Activated naive CD8-positive, alpha-beta T cell (primary cell): ENCODE data around the gene NCAPH2.

ENCODE experiments used
- H3K27ac Mint-ChIP-seq: one replicate; pipeline ENCODE4 v1.8.0; 2021; ENCODE audit warnings: mixed read lengths
- H3K27me3 Mint-ChIP-seq: one replicate; pipeline ENCODE4 v1.8.0; 2021; ENCODE audit warnings: mixed read lengths
- H3K36me3 Mint-ChIP-seq: one replicate; pipeline ENCODE4 v1.8.0; 2021; ENCODE audit warnings: mixed read lengths
- H3K4me1 Mint-ChIP-seq: one replicate; pipeline ENCODE4 v1.8.0; 2021; ENCODE audit warnings: low read depth, mixed read lengths
- H3K4me3 Mint-ChIP-seq: one replicate; pipeline ENCODE4 v1.8.0; 2021; ENCODE audit warnings: mild to moderate bottlenecking, mixed read lengths
- H3K9me3 Mint-ChIP-seq: one replicate; pipeline ENCODE4 v1.8.0; 2021; ENCODE audit warnings: low read depth, mixed read lengths

Gene NCAPH2

DNA sequence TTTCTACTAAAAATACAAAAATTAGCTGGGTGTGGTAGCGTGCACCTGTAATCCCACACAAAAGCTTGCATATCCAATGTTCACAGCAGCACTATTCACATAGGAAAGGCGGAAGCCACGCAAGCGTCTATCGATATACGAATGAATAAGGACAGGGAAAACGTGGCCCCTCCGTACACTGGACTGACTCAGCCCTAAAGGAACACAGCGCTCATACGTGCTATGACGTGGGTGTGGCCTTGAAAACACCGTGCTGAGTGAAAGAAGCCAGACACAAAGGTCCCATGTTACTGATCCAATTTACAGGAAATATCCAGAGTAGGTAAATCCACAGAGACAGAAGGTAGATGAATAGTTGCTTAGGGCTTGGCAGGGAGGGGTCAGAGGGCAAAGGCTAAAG, 7.6 kb upstream of the NCAPH2 start:
- H3K4me3 Mint-ChIP-seq: no peak overlapping the region
- H3K27me3 Mint-ChIP-seq: no peaks in the 10 kb centered on the region
- H3K27ac Mint-ChIP-seq: no peak overlapping the region
- no peaks in the 10 kb centered on the region for H3K36me3 Mint-ChIP-seq
- H3K9me3 Mint-ChIP-seq: no peaks in the 10 kb centered on the region
- peaks cover 6% of the 10 kb centered on the region for H3K4me1 Mint-ChIP-seq

DNA sequence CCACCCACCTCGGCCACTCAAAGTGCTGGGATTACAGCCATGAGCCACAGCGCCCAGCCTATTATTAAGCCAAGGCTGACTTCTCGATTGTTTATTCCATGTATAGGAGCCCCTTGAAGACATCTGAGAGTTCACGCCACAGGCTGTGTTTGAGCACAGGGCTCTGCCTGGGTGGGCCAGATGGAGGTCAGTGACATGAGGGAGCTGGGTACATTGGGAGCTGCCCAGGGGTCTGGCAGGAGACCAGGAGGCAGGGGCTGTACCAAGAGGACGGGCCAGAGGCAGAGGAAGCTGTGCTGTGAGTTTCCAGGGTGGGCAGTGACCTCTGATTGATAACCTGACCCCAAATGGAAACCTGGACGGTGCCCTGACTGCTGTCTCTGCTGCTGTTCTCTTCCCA, 5.9 kb upstream of the NCAPH2 start:
- Mint-ChIP-seq H3K4me3 (no peak overlapping the region), H3K4me1 (peaks cover 6% of the 10 kb centered on the region), H3K27me3 (no peaks in the 10 kb centered on the region), H3K27ac (peak overlapping the region; percentile 34), H3K9me3 (no peaks in the 10 kb centered on the region), H3K36me3 (no peaks in the 10 kb centered on the region)

DNA sequence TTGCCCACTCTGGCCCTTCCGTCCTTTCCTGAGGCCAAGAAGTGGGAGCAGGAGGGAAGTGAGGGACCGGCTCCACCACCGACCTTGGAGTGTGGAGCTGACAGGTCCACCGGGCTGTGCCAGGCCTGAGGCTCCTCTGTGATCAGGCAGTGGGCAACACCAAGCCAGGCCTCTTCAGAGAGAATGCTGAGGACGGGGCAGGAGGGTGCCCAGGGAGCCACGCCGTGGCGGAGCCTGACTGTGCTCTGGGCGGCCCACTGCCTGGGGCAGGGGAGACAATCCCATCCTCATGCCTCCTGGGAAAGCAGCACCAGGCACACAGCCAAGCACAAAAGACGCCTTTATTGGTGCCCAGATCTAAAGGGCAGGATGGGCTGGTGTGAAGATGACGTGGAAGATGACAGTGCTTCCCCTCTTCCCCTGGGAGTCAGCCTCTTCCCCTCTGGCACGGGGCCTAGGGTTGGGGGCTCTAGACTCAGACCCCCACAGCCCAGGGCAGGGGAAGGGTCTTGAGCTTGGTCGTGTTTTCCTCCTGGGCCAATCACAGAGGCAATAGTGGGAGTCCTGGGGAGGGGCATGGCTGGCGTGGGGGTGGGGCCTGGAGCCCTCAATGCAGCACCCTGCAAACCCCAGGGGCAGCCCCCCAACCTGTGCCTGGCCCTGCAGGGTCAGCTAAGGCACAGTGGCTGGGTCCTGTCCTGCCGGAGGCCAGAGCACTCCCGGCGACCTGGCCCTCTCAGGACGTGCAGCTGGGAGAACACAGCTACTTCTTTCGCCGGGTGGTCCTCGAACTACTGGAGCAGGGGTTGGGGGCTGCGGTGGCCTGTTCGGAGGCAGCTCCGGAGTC, 5.2 kb upstream of the NCAPH2 start:
- Mint-ChIP-seq H3K27me3 (no peaks in the 10 kb centered on the region), H3K9me3 (no peaks in the 10 kb centered on the region), H3K4me3 (no peak overlapping the region), H3K36me3 (no peaks in the 10 kb centered on the region), H3K4me1 (peaks cover 6% of the 10 kb centered on the region), H3K27ac (no peak overlapping the region)

DNA sequence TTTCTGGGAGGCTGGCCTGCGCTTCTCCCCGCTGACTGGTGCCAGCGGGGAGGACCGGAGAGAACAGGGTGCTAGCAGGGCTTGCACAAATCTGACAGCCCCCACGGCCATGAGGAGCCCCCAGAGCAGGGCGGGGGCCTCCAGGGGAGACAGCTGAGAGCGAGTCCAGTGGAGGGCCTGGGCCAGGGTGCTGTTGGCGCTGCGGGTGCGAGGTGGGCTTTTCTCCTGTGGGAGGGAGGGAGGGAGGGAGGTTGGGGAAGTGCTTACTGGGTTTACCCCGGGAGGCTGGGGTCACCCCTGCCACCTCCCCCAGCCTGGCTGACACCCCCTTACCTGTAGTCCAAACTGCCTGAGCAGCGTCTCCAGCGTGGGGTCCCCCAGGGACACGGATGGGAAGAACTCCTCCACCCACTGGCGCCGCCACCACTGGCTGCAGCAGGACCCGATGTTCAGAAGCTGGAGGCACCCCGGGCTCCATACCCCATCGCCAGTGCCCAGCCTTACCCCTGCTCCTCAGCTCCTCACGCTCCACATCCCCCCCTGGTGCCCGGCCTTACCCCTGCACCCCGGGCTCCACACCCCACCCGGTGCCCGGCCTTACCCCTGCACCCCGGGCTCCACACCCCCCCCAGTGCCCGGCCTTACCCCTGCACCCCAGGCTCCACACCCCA, 4.4 kb upstream of the NCAPH2 start:
- Mint-ChIP-seq H3K9me3 (no peaks in the 10 kb centered on the region), H3K36me3 (no peaks in the 10 kb centered on the region), H3K27me3 (no peaks in the 10 kb centered on the region), H3K27ac (no peak overlapping the region), H3K4me3 (no peak overlapping the region), H3K4me1 (peaks cover 3% of the 10 kb centered on the region)

DNA sequence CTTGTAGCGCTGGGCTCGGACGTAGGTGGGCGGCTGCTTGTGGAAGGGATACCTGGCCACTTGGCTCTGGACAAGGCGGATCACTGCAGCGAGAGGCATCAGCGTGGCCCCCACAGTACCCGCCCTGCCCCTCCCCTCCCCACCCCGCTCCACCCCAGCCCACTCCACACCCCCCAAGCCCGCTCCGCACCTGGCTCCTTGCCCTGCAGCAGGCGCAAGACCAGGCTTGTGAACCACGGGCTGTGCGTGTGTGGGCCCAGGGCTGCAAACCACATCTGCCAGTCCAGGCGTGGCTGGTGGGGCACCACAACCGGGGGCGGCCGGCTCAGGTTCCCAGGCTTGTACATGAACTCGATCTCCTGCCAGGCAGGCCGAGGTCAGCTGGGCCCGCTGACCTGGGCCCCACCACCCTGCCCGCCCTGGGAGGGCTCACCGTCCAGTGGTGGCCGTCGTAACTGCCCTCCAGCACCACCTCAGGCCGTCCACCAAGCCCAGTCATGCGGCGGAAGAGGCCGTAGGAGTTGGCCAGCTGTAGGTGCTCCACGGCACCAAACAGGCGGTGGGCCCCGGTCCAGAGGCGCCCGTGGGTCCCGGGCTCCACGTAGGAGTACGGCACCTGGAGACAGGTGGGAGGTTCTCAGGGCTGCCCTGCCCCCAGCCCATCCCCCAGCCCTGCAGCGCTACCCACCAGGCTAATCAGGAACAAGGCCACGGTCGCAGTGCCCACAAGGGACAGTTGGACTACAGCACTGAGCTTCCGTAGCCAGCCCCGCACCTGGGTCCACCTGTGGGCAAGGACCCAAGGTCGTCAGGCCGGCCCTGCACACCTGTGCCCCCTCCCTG, 3.4 kb upstream of the NCAPH2 start:
- no peak overlapping the region for H3K27ac Mint-ChIP-seq
- peaks cover 11% of the 10 kb centered on the region for H3K4me1 Mint-ChIP-seq
- no peaks in the 10 kb centered on the region for H3K9me3 Mint-ChIP-seq
- H3K27me3 Mint-ChIP-seq: no peaks in the 10 kb centered on the region
- H3K36me3 Mint-ChIP-seq: no peaks in the 10 kb centered on the region
- H3K4me3 Mint-ChIP-seq: no peak overlapping the region

DNA sequence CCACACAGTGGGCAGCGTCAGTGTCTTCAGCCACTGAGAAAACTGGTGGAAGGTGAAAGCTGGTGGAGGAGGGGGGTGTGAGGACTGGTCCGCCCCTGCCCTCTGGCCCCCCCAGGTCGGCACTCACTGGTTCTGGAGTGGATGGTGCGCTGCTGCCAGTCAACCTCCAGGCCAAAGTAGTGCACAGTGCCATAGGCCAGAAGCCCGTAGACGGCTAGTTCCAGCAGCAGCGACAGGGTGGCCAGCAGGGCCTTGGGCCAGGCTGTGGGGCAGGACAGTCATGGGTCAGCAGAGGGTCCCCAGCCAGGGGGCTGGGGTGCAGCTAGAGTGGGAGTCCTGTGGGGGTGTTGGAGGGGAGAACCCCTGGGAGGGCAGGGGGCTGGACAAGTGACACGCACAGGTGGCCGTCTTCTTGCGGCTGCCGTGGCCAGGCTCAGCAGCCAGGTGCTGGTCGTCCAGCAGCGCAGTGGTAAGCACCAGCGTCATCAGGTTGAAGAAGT, 2.7 kb upstream of the NCAPH2 start:
- H3K27me3 Mint-ChIP-seq: no peaks in the 10 kb centered on the region
- no peak overlapping the region for H3K4me3 Mint-ChIP-seq
- H3K36me3 Mint-ChIP-seq: no peaks in the 10 kb centered on the region
- no peaks in the 10 kb centered on the region for H3K9me3 Mint-ChIP-seq
- no peak overlapping the region for H3K27ac Mint-ChIP-seq
- peaks cover 12% of the 10 kb centered on the region for H3K4me1 Mint-ChIP-seq

DNA sequence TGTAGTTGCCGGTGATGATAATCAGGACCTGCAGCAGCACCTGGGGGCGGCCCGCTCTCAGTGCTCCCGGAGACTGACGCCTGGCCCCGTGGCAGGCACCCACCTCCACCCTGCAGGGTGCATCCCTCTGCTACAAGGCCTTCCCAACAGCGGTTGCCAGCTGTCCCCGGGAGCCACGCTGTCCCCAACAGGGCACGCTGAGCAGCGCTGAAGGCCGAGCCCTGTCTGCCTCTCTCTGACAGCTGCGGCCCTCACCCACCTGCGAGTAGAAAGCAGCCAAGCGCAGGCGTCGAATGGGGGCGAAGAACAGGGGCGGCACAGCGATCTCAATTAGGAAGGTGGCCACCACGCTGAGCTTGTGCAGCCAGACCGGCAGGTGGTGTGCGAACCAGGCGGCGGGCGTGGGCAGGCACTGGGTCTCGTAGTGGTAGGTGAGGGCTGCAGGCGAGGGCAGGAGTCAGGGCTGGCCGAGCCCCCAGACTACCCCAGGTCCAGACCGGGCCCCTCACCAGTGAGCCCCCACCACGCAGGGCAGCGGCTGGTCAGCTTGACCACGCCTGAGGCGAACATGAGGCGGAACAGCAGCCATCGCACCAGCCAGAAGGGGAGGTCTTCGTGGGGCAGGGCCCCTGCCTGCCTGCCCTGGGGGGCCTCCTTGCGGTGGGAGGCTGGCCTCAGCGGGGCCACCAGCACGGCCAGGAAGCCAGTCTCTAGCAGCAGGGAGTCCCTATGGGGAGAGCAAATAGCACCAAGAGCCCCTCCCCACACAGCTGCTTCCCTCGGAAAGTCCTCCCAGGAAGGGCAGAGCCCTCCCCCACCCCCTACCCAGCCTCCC, 2.0 kb upstream of the NCAPH2 start:
- Mint-ChIP-seq H3K27me3 (no peaks in the 10 kb centered on the region), H3K4me1 (peaks cover 12% of the 10 kb centered on the region), H3K27ac (no peak overlapping the region)

DNA sequence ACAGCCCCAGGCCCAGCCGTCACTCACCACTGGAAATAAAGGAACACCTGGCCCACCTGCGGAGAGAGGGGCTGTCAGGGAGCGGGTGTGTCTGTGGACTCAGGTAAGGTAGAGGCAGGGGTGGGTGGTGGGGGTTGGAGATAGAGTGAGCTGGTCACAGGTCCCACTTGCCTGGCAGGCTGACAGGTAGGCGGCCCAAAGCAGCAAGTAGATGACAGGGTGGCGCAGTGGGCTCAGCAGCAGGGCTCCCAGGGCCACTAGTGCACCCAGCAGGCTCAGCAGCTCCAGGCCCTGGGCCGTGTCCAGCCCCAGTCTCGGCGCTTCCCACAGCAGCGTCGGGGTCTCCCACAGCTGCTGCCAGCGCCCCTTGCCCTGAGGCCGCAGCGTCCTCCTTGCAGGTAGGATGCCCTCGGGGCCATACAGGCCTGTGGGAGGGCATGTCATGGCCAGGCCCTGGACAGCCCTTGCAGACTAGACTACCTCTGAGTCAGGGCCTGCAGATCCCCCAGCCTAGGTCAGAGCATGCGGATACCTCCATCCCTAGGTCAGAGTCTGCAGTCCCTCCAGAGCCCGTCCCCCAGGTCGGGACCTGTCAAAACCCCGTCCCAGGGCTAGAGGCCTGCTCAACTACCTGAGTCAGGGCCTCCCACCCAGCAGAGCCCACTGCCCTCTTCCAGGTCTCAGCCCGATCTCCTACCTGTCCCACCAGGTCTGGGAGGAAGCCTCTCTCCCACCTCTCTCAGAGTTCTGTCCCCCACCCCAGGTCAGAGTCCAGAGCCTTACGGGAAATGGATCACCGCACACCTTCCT, 1.2 kb upstream of the NCAPH2 start:
- H3K27ac Mint-ChIP-seq: peak overlapping the region; percentile 92
- H3K4me3 Mint-ChIP-seq: peak overlapping the region; percentile 93
- H3K27me3 Mint-ChIP-seq: no peaks in the 10 kb centered on the region
- H3K9me3 Mint-ChIP-seq: no peaks in the 10 kb centered on the region
- H3K4me1 Mint-ChIP-seq: peaks cover 12% of the 10 kb centered on the region
- H3K36me3 Mint-ChIP-seq: no peaks in the 10 kb centered on the region

More for the DNA sequence above, 2.0 kb upstream of the NCAPH2 start:
- H3K9me3 Mint-ChIP-seq: no peaks in the 10 kb centered on the region
- peak overlapping the region; percentile 93 for H3K4me3 Mint-ChIP-seq
- no peaks in the 10 kb centered on the region for H3K36me3 Mint-ChIP-seq

DNA sequence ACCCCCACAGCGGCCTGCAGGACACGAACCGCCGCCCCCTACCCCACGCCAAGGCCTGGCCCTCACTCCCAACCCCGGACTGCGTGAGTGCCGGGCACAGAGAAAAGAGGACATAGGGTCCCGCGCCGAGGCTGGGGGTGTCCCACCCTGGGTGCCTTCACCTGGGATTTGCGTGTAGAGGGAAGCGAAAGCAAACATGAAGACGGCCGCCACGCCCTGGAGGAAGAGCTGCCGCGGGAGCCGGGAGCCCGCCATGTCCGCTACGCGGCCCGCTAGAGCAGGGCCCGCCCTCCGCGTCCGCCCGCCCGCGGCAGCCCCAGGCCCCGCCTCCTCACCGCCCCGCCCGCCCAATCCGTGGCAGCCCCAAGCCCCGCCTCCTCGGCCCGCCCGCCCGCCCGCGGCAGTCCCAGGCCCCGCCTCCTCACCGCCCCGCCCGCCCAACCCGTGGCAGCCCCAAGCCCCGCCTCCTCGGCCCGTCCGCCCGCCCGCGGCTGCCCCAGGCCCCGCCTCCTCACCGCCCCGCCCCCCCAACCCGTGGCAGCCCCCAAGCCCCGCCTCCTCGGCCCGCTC, 518 bp upstream of the NCAPH2 start, which contains the start of gene LMF2:
Gene LMF2, minus strand, starts transcription at position 282 of the 570 bp plus-strand sequence. Its CDS starts 27 bp downstream, at position 255.
- H3K4me1 Mint-ChIP-seq: peaks cover 12% of the 10 kb centered on the region
- peak within 1 kb of the TSS; percentile 93 for H3K4me3 Mint-ChIP-seq
- H3K27me3 Mint-ChIP-seq: no peaks in the 10 kb centered on the region
- peak within 1 kb of the TSS; percentile 96 for H3K27ac Mint-ChIP-seq
- H3K9me3 Mint-ChIP-seq: no peaks in the 10 kb centered on the region
- no peaks in the 10 kb centered on the region for H3K36me3 Mint-ChIP-seq

DNA sequence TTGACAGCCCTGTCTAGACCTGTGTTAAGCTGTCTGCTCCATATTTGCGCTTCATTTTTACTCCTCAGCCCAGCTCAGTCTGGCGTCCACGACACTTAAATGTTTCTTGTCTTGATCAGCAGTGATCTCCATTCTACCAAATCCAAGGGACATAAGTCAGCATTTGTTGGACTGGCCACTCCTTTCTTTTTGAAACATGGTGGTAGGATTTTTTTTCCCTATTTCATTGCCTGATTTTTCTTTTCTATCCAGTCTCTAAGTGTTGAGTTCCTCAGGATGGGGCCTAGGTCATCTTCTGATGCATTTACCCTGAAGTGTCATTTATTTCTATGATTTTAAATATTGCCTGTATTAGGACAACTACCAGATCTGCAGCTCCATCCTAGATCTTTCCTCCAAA, 873 bp downstream of the NCAPH2 start:
- Mint-ChIP-seq H3K4me1 (peaks cover 14% of the 10 kb centered on the region), H3K9me3 (no peaks in the 10 kb centered on the region), H3K4me3 (peak overlapping the region; percentile 93), H3K36me3 (no peaks in the 10 kb centered on the region), H3K27me3 (no peaks in the 10 kb centered on the region), H3K27ac (peak overlapping the region; percentile 96)

DNA sequence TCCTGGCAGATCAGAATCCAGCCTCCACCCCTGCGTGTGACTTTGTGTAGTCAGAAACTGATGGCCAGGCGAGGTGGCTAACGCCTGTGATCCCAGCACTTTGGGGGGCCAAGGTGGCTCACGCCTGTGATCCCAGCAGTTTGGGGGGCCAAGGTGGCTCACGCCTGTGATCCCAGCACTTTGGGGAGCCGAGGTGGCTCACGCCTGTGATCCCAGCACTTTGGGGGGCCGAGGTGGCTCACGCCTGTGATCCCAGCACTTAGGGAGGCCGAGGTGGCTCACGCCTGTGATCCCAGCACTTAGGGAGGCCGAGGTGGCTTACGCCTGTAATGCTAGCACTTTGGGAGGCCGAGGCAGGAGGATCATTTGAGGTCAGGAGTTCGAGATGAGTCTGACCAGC, 5.2 kb downstream of the NCAPH2 start:
- H3K9me3 Mint-ChIP-seq: no peaks in the 10 kb centered on the region
- no peaks in the 10 kb centered on the region for H3K36me3 Mint-ChIP-seq
- no peak overlapping the region for H3K27ac Mint-ChIP-seq
- no peaks in the 10 kb centered on the region for H3K27me3 Mint-ChIP-seq
- peaks cover 20% of the 10 kb centered on the region for H3K4me1 Mint-ChIP-seq
- H3K4me3 Mint-ChIP-seq: no peak overlapping the region

DNA sequence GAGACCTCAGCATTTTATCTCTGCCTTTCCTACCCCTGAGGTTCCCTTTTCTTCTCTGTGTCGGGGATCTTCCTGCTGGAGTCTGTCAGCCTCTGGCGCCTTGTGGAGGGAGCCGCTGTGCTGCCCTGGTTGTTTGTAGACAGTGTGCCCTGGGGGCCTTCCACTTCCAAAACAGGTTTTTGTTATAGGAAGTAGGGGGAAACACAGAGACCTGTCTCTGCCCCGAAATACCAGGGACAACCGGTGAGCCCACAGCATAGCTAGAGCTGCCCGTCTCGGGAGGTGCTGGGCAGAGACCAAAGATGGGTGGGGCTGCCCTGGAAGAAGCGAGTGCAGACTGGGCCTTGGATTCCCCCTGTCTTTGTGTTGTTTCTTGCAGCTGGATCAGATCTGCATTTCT, 8.0 kb downstream of the NCAPH2 start:
- Mint-ChIP-seq H3K4me3 (no peak overlapping the region), H3K36me3 (no peaks in the 10 kb centered on the region), H3K4me1 (peaks cover 8% of the 10 kb centered on the region), H3K27ac (no peak overlapping the region), H3K9me3 (no peaks in the 10 kb centered on the region), H3K27me3 (no peaks in the 10 kb centered on the region)

DNA sequence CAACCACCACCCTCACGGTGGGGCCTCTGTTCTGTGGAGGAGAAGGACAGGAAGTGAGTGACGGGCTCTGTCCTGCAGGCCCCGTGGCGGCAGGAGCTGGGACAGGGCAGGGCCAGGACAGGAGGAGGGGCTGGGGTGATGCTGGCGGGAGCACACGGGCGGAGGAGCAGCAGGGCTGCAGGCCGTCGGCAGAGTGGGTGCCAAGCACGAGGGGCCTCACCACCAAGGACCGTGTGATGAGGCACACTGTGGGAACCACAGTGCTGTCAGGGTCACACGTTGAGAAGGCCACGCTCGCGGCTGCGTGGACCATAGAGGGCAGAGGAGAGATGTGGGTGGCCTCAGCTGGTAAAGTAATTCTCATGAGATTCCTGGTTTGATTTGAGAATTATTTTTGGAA, 8.9 kb downstream of the NCAPH2 start:
- Mint-ChIP-seq H3K36me3 (no peaks in the 10 kb centered on the region), H3K9me3 (no peaks in the 10 kb centered on the region), H3K27ac (no peak overlapping the region), H3K4me1 (peaks cover 8% of the 10 kb centered on the region), H3K4me3 (no peak overlapping the region), H3K27me3 (no peaks in the 10 kb centered on the region)
